Nephron (organoid): ENCODE data around the gene SUPT3H.

Experiments used
- H3K27ac Mint-ChIP-seq, 3 experiments: 2 replicates each; pipeline ENCODE4 v1.8.0; 2020; ENCODE audit warnings: mixed read lengths in 3 of 3, mild to moderate bottlenecking in 2 of 3, moderate library complexity in 1 of 3
- H3K27me3 Mint-ChIP-seq: 2 replicates; pipeline ENCODE4 v1.8.0; 2021; ENCODE audit warnings: low read depth, mild to moderate bottlenecking, moderate library complexity, mixed read lengths
- H3K36me3 Mint-ChIP-seq: 2 replicates; pipeline ENCODE4 v1.8.0; 2020; ENCODE audit warnings: low read depth, mixed read lengths
- H3K4me1 Mint-ChIP-seq: 2 replicates; pipeline ENCODE4 v1.8.0; 2020; ENCODE audit warnings: mixed read lengths
- H3K4me3 Mint-ChIP-seq, 3 experiments: 2 replicates each; pipeline ENCODE4 v1.8.0; 2020; ENCODE audit warnings: mild to moderate bottlenecking in 3 of 3, mixed read lengths in 3 of 3, moderate library complexity in 2 of 3
- H3K9me3 Mint-ChIP-seq: 2 replicates; pipeline ENCODE4 v1.8.0; 2020; ENCODE audit warnings: mixed read lengths
- CTCF ChIP-seq, 3 experiments: fragments of 200-600 bp; sonication (generic); IDR thresholded peaks; one replicate each; pipeline ENCODE4 v1.5.0; 2021; ENCODE audit warnings: antibody characterized with exemption in 3 of 3; ENCODE audit not compliant: unreplicated experiment in 3 of 3

The SUPT3H gene

DNA sequence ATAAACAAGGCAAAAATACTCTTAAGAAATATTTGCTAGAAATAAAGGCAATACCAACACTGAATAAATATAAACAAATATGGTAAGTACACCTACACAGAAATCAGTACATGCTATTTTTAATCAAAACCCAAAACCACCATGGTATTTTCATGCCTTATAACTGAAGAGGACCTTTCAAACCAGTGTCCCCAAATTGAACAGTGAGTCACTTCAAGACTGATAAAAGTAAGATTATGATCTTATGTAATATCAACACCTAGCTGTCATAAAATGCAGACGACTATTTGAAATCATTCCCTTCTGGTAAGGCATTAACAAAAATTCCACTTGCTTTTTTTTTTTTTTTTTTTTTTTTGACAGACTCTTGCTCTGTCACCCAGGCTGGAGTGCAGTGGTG lies 206.4 kb downstream of the SUPT3H start:
- no peaks in the 10 kb centered on the region for H3K36me3 Mint-ChIP-seq
- no peaks in the 10 kb centered on the region for H3K27me3 Mint-ChIP-seq
- no peak overlapping the region for H3K4me3 Mint-ChIP-seq
- no peaks in the 10 kb centered on the region for H3K9me3 Mint-ChIP-seq
- H3K4me1 Mint-ChIP-seq = no peaks in the 10 kb centered on the region
- H3K27ac Mint-ChIP-seq = no peak overlapping the region
- no peak for TF ChIP-seq CTCF (IDR thresholded peaks at IDR 0.05; ENCODE audit: unreplicated experiment in 3 of 3)

- TF ChIP-seq CTCF (IDR thresholded peaks at IDR 0.05; ENCODE audit: unreplicated experiment in 3 of 3) = no peak
- Mint-ChIP-seq H3K36me3 (no peaks in the 10 kb centered on the region), H3K4me1 (no peaks in the 10 kb centered on the region), H3K4me3 (no peak overlapping the region), H3K9me3 (no peaks in the 10 kb centered on the region), H3K27me3 (no peaks in the 10 kb centered on the region), H3K27ac (no peak overlapping the region)
Observed at GRCh38 chr6:45170309-45170708, 207.4 kb downstream of the SUPT3H start.

- no peaks in the 10 kb centered on the region for H3K36me3 Mint-ChIP-seq
- no peak for TF ChIP-seq CTCF (IDR thresholded peaks at IDR 0.05; ENCODE audit: unreplicated experiment in 3 of 3)
Observed at GRCh38 chr6:45169815-45170214, 207.9 kb downstream of the SUPT3H start.

DNA sequence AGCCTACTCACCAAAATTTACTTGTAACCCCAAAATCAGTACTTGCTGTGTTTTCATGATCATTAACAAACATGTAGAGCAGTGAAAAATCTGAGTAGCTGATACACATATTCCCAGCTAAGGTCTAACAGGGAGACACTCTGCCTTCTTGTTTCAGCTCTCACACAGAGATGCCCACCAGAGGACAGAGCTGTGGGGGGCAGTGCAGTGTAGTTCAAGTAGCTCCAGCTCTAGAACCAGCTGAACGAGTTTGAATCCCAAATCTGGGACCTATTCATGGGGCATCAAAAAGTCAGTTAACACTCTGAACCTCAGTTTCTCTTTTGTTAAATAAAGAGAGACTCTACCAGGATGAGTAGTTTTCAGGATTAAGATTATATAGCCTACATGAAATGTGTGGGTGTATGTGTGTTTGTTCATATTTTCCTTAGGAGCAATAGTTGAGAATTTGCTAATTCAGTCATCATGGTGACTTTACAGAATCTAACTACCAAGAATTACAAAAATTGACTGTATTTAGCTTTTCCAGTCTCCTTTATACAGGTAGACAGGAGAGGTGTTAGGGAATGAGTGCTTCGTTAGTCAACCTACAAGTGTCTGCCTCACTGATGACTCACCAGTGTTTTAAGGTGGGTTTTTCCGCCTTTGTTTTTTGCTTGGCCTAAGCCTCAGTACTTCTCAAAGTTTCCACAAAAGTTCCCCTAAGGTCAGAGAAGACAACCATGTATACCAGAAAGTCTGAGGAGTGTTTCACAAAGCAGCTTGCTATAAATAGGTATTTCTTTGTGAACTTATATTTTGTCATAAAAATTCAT lies 213.6 kb downstream of the SUPT3H start:
- Mint-ChIP-seq H3K4me1 (no peaks in the 10 kb centered on the region), H3K36me3 (no peaks in the 10 kb centered on the region), H3K27ac (no peak overlapping the region), H3K9me3 (no peaks in the 10 kb centered on the region), H3K27me3 (no peaks in the 10 kb centered on the region), H3K4me3 (no peak overlapping the region)
- no peak for TF ChIP-seq CTCF (IDR thresholded peaks at IDR 0.05; ENCODE audit: unreplicated experiment in 3 of 3)

More at GRCh38 chr6:45169815-45170214, 207.9 kb downstream of the SUPT3H start:
- H3K4me3 Mint-ChIP-seq = no peak overlapping the region
- no peaks in the 10 kb centered on the region for H3K27me3 Mint-ChIP-seq
- H3K4me1 Mint-ChIP-seq = no peaks in the 10 kb centered on the region
- no peak overlapping the region for H3K27ac Mint-ChIP-seq
- no peaks in the 10 kb centered on the region for H3K9me3 Mint-ChIP-seq

DNA sequence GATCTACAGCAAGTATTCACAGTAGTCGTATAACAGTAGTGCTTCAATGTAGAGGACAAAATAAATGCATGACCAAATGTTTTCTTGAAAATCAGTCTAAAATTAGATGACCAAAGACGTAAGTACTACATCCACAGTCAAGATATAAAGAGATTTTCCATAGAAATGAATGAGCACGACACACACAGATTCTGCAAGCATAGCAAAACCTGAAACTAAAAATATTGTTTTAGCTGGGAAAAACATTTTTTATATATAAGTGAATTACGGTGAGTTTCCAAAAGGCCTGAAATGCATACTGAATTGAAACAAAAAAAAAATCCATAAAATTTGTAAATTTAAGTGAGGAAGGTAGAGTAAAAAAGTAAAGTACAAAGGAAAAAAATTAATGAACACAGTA lies 217.4 kb downstream of the SUPT3H start:
- Mint-ChIP-seq H3K4me3 (no peak overlapping the region), H3K27ac (no peak overlapping the region), H3K4me1 (no peaks in the 10 kb centered on the region), H3K9me3 (no peaks in the 10 kb centered on the region), H3K27me3 (no peaks in the 10 kb centered on the region), H3K36me3 (no peaks in the 10 kb centered on the region)
- no peak for TF ChIP-seq CTCF (IDR thresholded peaks at IDR 0.05; ENCODE audit: unreplicated experiment in 3 of 3)

GRCh38 chr6:45156075-45156474 lies 221.7 kb downstream of the SUPT3H start:
- no peak overlapping the region for H3K4me3 Mint-ChIP-seq

More at GRCh38 chr6:45156075-45156474, 221.7 kb downstream of the SUPT3H start:
- TF ChIP-seq CTCF (IDR thresholded peaks at IDR 0.05; ENCODE audit: unreplicated experiment in 3 of 3) = no peak
- Mint-ChIP-seq H3K4me1 (no peaks in the 10 kb centered on the region), H3K9me3 (no peaks in the 10 kb centered on the region), H3K27me3 (no peaks in the 10 kb centered on the region), H3K27ac (no peak overlapping the region), H3K36me3 (no peaks in the 10 kb centered on the region)
